GM15510 (cell line): Measurements from ENCODE around the gene COQ8B.

Experiments used
- POLR2A ChIP-seq: IDR thresholded peaks from 3 replicates; pipeline ENCODE4 v1.6.1; 2011; ENCODE audit warnings: borderline replicate concordance; ENCODE audit not compliant: insufficient read length; ENCODE audit errors: extremely low read depth

Gene COQ8B

DNA sequence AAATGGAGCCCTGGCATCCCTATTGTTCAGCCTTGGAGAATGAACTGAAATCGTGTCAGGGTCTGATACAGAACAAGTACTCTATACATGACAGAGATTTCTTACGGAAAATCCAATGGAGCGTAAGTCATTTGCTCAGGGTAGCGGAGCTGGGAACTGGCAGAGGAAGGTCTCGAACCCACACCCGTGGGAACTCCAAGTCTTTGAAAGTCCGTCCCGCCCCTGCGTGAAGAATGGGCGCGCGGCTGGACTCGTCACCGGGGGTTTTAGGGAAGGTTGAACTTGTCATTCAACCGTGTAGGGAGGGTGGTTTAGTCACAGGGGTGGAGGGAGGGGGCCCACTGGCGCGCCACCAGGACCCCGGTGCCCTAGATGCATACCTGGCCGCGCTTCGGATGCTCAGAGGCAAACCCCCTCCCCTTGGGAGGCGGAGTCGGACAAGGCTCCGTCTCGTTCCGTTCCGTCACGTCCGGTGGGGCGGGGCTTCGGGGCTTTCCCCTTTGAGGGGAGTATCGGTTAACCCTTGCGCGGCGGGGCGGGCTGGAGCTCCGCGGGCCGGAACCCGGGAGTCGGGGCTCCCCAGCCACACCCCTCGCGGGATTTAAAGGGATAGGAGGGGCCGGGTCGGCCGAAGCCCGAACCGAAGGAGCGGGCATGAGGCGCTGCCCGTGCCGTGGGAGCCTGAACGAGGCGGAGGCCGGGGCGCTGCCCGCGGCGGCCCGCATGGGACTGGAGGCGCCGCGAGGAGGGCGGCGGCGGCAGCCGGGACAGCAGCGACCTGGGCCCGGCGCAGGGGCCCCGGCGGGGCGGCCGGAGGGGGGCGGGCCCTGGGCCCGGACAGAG, at the start of gene COQ8B, which contains the start of gene ITPKC:
Gene COQ8B, minus strand, starts transcription at position 405 of the 843 bp plus-strand sequence. CDS start 2,254 bp downstream, outside the sequence.
Gene ITPKC, plus strand, starts transcription at position 631 of the 843 bp plus-strand sequence. Its CDS starts 24 bp downstream, at position 655.
- peak; percentile 54 for TF ChIP-seq POLR2A

DNA sequence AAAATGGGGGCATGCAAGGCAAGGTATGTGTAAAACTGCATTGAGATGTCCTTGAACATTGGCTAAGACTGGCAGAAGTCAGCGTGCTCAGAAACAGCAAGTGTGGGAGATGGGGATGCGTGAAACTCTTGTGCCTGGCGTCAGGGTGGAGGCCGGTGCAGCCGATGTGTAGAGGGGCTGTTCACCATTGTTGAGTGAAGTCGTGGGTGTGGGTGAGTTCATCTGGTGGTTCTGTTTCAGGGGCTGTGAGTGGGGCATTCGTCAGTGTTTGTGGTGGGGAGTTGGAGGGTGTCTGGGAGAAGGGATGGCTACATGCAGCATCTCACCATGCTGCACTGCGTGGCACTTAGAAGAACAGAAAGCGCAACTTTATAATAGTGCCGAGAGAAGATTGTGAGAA, 47.3 kb upstream of the COQ8B start:
- no peak for TF ChIP-seq POLR2A

DNA sequence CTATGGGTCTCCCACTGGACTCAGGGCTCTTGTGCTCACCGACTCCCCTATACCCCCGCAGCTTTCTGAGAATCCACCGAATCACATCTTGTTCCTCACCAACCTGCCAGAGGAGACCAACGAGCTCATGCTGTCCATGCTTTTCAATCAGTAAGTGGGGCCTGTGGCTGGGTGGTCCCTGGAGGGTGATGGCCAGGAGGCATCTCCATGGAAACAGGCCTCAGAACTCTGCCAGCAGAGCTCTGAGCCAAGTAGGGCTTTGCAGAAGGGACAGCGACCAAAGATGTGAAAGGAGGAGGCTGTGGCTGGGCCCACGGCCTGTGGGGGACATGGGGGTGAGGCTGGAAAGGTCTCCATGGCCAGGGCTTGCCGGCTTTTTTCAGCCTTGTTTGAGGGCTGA, 46.8 kb upstream of the COQ8B start:
- no peak for TF ChIP-seq POLR2A

DNA sequence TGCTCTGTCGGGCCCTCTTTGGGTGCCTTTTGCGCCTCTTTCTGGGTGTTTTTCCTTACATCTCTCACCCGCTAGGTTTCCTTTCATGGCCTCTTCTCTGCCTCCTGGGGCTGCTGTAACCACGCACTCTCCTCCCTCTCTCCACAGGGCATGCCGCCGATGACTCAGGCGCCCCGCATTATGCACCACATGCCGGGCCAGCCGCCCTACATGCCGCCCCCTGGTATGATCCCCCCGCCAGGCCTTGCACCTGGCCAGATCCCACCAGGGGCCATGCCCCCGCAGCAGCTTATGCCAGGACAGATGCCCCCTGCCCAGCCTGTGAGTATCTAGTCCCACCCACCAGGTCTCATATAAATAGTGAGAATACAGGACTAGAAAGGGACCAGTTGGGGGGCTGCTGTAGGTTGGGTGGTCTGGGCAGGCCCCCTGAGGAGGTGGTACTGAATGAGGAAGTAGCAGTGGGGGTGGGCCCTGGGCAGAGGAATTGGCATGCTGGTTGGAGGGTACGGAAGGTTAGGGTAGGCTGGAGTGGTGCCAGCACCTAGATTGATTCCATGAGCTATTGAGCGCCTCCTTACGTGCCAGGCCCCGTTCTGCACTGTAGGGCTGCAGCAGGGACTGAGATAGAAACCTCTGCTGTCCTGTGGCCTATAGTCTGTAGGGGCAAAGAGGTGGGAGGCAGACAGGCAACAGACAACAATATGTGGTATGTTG, 46.2 kb upstream of the COQ8B start:
- no peak for TF ChIP-seq POLR2A

DNA sequence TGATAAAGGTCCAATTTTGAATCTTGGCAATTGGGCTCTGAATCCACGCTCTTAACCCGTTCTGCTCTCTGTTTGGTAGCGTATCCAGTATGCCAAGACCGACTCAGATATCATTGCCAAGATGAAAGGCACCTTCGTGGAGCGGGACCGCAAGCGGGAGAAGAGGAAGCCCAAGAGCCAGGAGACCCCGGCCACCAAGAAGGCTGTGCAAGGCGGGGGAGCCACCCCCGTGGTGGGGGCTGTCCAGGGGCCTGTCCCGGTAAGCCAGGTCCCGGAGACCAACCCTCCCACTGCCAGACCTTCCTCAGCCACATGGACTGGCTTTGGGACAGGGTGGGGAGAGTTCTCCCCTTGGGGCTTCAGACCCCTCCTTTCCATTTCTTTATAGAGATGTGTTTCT, 42.7 kb upstream of the COQ8B start:
- no peak for TF ChIP-seq POLR2A

DNA sequence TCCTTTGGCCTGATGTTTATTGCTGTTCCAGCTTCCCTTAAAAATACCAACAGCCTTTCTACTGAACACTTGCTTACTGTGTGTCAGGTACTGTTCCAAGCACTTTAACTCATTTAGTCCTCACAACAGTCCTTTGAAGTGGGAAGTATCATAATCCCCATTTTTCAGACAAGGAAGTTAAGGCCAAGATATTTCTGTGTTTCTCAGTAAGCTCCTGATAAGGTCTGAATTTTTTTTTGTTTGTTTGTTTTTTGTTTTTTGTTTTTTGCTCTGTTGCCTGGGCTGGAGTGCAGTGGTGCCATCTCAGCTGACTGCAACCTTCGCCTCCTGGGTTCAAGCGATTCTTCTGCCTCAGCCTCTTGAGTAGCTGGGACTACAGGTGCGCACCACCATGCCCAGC, 41.8 kb upstream of the COQ8B start:
- TF ChIP-seq POLR2A: no peak

DNA sequence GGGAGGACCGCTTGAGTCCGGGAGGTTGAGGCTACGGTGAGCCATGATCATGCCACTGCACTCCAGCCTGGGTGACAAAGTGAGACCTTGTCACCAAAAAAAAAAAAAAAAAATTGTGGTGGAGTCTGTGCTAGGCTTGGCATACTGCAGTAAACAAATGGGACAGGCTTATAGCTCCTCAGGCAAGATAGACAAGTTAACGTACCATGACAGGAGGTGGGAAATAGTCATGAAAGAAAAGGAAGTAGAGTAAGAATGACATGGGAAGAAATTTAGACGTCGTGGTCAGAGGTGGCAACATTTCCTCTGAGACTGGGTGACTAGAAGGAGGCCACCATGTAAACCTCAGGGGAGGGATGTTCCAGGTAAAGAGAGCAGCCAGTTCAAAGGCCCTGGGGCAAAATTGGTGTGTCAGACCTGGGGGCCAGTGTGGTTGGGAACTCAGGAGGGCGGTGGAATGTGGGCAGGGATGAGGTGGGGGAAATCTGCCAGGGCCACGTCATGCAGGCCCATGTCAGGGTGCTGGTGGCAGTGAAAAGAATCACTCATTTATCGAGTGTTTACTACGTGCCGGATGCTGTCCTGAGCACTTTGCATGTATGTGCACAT, 39.9 kb upstream of the COQ8B start:
- no peak for TF ChIP-seq POLR2A

DNA sequence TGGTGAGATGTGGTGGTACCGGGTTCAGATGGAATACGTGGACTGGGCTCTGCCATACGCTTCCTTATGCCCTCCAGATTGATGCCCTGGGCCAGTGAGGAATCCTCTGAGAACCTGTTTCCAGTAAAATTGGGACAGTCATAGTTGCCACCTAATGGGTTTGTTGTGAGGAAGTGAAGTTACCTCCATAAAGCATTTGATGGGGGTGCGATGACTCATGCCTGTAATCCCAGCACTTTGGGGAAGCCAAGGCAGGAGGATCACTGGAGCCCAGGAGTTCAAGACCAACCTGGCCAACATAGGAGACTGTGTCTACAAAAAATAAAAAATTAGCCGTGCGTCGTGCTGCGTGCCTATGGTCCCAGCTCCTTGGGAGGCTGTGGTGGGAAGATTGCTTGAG, 39.1 kb upstream of the COQ8B start:
- TF ChIP-seq POLR2A: no peak

DNA sequence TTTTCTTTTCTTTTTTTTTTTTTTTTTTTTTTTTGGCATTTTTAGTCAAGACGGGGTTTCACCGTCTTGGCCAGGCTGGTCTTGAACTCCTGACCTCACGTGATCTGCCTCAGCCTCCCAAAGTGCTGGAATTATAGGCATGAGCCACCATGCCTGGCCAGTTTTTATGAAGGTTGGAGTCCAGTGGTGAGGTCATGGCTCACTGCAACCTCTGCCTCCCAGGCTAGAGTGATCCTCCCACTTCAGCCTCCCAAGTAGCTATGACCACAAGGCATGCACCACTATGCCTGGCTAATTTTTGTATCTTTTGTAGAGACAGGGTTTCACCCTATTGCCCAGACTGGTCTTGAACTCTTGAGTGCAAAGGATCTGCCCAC, 38.5 kb upstream of the COQ8B start:
- no peak for TF ChIP-seq POLR2A

DNA sequence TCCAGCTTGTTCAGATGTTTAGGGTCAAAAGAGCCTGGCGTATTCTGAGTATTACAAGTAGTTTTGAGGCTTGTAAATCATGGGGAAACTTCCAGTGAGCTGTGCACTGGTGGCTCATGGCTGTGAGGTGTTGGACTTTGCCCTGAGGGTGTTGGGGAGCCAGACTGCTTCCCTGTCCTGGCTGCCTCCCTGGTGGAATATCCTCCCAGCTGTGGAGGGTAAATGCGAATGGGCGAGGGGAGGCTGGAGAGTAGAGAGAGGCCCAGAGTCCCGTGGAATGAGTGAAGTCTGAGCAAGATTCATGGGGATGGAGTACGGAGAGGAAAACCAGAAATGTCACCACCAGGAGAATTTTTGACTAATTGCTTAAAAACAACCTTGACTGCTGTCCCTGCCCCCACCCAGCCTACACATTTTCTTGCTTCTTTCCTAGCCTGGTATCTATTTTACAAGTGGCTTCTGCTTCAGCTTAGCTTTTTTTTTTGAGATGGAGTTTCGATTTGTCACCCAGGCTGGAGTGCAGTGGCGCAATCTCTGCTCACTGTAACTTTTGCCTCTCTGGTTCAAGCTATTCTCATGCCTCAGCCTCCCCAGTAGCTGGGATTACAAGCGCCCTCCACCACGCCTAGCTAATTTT, 38.0 kb upstream of the COQ8B start:
- TF ChIP-seq POLR2A: no peak

DNA sequence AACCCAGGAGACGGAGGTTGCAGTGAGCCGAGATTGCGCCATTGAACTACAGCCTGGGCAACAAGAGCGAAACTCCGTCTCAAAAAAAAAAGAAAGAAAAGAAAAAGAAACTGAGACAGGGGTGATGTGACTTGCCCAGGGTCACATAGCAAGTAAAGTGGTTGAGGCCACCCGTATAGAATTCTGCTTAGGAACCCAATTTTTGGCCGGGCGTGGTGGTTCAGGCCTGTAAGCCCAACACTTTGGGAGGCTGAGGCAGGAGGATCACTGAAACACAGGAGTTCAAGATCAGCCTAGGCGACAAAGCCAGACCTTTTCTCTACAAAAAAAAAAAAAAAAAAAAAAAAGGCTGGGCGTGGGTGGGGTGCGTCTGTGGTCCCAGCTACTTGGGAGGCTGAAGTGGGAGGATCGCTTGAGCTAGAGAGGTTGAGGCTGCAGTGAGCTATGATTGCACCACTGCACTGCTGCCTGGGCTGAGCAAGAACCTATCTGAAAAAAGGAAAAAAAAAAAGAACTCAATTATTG, 35.6 kb upstream of the COQ8B start:
- TF ChIP-seq POLR2A: no peak

DNA sequence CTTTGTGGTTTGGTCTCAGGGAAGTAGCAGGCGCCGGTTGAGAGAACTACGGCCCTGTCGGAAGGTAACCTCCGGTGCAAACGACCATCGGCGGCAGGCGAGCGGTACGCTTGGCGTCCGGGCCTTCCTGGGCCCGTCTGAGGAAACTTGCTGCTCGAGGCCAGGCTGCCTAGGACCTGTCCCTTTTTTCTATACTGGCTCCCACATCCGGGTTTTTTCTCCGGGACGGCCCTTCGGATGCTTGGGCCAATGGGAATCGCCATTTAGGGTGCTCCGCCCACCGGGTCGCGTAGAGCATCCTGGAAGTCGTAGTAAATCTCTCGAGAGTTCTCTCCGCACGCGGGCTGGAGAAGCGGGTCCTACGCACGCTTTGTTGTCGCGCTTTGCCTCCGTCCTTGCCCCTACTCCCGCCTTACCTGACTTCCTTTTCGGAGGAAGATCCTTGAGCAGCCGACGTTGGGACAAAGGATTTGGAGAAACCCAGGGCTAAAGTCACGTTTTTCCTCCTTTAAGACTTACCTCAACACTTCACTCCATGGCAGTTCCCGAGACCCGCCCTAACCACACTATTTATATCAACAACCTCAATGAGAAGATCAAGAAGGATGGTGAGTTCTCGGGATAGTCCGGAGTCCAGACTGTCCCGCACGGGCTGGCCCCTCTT, 34.3 kb upstream of the COQ8B start, which contains the start of gene SNRPA:
Gene SNRPA, plus strand, starts transcription at position 330 of the 664 bp plus-strand sequence. Its CDS starts 206 bp downstream, at position 536.
- peak; percentile 63 for TF ChIP-seq POLR2A

DNA sequence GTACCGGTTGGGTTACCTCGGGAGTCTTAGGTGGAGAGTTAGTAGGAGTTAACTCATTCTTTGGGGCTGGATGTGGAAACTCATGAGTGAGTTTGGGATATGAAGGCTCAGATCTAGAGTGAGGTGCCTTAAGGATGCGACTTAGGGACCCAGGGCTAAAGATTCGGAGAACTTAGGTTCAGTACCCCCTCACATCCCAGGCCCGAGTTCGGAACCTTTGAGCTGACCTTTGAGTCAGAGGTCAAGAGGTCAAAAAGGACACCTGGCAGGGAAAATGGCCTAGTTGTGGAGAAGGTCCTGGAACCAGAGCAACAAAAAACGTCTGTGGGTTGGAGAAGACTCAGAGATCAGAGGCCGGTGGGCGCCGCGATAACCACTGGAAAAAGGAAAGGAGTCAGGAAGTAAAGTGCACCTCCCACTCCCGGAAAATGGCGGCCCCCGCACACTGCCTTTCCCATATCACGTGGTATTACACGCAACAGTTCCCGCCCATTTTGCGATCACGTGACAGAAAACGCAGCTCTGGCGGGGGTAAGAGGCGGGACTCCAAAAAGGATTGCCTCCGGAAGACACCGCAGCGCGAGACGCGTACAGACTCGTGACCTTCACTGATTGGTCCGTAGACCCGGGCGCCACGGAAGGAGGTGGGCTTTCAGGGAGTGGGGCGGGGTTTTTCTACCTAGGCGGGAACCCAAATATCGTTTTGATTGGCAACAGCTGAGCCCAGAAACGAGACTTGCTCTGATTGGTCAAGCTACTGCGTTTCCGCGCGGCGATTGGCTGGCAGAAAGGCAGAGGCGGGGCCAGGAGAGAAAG, 33.6 kb upstream of the COQ8B start, which contains the start of gene ACTMAP:
Gene ACTMAP, minus strand, starts transcription at position 420 of the 816 bp plus-strand sequence. CDS start 674 bp downstream, outside the sequence.
- TF ChIP-seq POLR2A: peak; percentile 50
